ENCODE measurements around the gene SNCG.

Gene SNCG

GRCh38 chr10:86944471-86944870 lies 13.9 kb upstream of the SNCG start:
- Histone ChIP-seq H2AFZ (ENCODE audit: low read length) (no peak overlapping the region), H3K79me2 (ENCODE audit: low read length) (no peaks in the 10 kb centered on the region), H3K4me1 (ENCODE audit: low read length) (no peaks in the 10 kb centered on the region), H4K20me1 (ENCODE audit: insufficient read depth, low read length) (no peaks in the 10 kb centered on the region), H3K36me3 (replicated peaks; ENCODE audit: insufficient read depth, low read length) (no peaks in the 10 kb centered on the region), H3K27me3 (replicated peaks; ENCODE audit: insufficient read depth, low read length) (no peaks in the 10 kb centered on the region), H3K9ac (ENCODE audit: low read length) (no peak overlapping the region), H3F3A (ENCODE audit: insufficient read depth, low read length) (no peaks in the 10 kb centered on the region), H3K27ac (ENCODE audit: low read length) (no peak overlapping the region), H3K9me3 (replicated peaks; ENCODE audit: insufficient read depth, low read length) (no peaks in the 10 kb centered on the region), H3K4me2 (ENCODE audit: low read depth, low read length) (no peak overlapping the region), H3K9me2 (replicated peaks; ENCODE audit: insufficient read depth, low read length) (no peaks in the 10 kb centered on the region), H3K4me3 (ENCODE audit: low read length) (no peak overlapping the region)
- DNase-seq: no peak
- TF ChIP-seq CTCF (IDR thresholded peaks at IDR 0.05; ENCODE audit: low read length) (no peak), EZH2 (optimal IDR thresholded peaks at IDR 0.05; ENCODE audit: low read depth, low read length) (no peak), EZH2phosphoT487 (IDR thresholded peaks at IDR 0.05; ENCODE audit: low read length) (no peak)

- TF ChIP-seq CTCF (IDR thresholded peaks at IDR 0.05; ENCODE audit: low read length): no peak
- no peak for TF ChIP-seq EZH2phosphoT487 (IDR thresholded peaks at IDR 0.05; ENCODE audit: low read length)
- no peak for TF ChIP-seq EZH2 (optimal IDR thresholded peaks at IDR 0.05; ENCODE audit: low read depth, low read length)
- Histone ChIP-seq H2AFZ (ENCODE audit: low read length) (no peak overlapping the region), H3K27me3 (replicated peaks; ENCODE audit: insufficient read depth, low read length) (no peaks in the 10 kb centered on the region), H3K27ac (ENCODE audit: low read length) (no peak overlapping the region), H3K79me2 (ENCODE audit: low read length) (no peaks in the 10 kb centered on the region), H3K4me2 (ENCODE audit: low read depth, low read length) (no peak overlapping the region), H3K4me1 (ENCODE audit: low read length) (no peaks in the 10 kb centered on the region), H3K9me2 (replicated peaks; ENCODE audit: insufficient read depth, low read length) (no peaks in the 10 kb centered on the region), H4K20me1 (ENCODE audit: insufficient read depth, low read length) (no peaks in the 10 kb centered on the region), H3K4me3 (ENCODE audit: low read length) (no peak overlapping the region), H3K36me3 (replicated peaks; ENCODE audit: insufficient read depth, low read length) (no peaks in the 10 kb centered on the region), H3K9me3 (replicated peaks; ENCODE audit: insufficient read depth, low read length) (no peaks in the 10 kb centered on the region), H3F3A (ENCODE audit: insufficient read depth, low read length) (no peaks in the 10 kb centered on the region), H3K9ac (ENCODE audit: low read length) (no peak overlapping the region)
- no peak for DNase-seq
Measured at GRCh38 chr10:86944907-86945306, 13.5 kb upstream of the SNCG start.

GRCh38 chr10:86945361-86946212 lies 12.8 kb upstream of the SNCG start:
- Histone ChIP-seq H3K4me1 (ENCODE audit: low read length) (no peaks in the 10 kb centered on the region), H3K9me2 (replicated peaks; ENCODE audit: insufficient read depth, low read length) (no peaks in the 10 kb centered on the region), H4K20me1 (ENCODE audit: insufficient read depth, low read length) (no peaks in the 10 kb centered on the region), H3K4me2 (ENCODE audit: low read depth, low read length) (no peak overlapping the region), H3K79me2 (ENCODE audit: low read length) (no peaks in the 10 kb centered on the region), H3F3A (ENCODE audit: insufficient read depth, low read length) (no peaks in the 10 kb centered on the region), H3K36me3 (replicated peaks; ENCODE audit: insufficient read depth, low read length) (no peaks in the 10 kb centered on the region), H3K9me3 (replicated peaks; ENCODE audit: insufficient read depth, low read length) (no peaks in the 10 kb centered on the region), H2AFZ (ENCODE audit: low read length) (no peak overlapping the region), H3K4me3 (ENCODE audit: low read length) (no peak overlapping the region), H3K27me3 (replicated peaks; ENCODE audit: insufficient read depth, low read length) (no peaks in the 10 kb centered on the region), H3K9ac (ENCODE audit: low read length) (no peak overlapping the region), H3K27ac (ENCODE audit: low read length) (no peak overlapping the region)
- TF ChIP-seq CTCF (IDR thresholded peaks at IDR 0.05; ENCODE audit: low read length) (no peak), EZH2phosphoT487 (IDR thresholded peaks at IDR 0.05; ENCODE audit: low read length) (no peak), EZH2 (optimal IDR thresholded peaks at IDR 0.05; ENCODE audit: low read depth, low read length) (no peak)
- DNase-seq: no peak

All from MM.1S (cell line).